GM12865 (cell line): ENCODE measurements around the gene TANC1.
A peak's percentile ranks its signal among the peaks of the same experiment; 100 is the strongest.

Source experiments
- DNase-seq: peaks from one replicate; pipeline ENCODE4 v3.0.0; 2010; ENCODE audit warnings: low read depth
- H3K4me3 ChIP-seq: 2 replicates; pipeline ENCODE4 v1.5.1; 2011; ENCODE audit warnings: mild to moderate bottlenecking, low read depth, low read length, control low read depth
- TF ChIP-seq, protein P1 (sequence below): IDR thresholded peaks from 2 replicates; pipeline ENCODE4 v1.5.1; 2011; ENCODE audit warnings: low read length, control low read depth, low read depth, inconsistent platforms; ENCODE audit not compliant: insufficient read depth; ENCODE audit errors: missing control alignments

The TANC1 gene

DNA sequence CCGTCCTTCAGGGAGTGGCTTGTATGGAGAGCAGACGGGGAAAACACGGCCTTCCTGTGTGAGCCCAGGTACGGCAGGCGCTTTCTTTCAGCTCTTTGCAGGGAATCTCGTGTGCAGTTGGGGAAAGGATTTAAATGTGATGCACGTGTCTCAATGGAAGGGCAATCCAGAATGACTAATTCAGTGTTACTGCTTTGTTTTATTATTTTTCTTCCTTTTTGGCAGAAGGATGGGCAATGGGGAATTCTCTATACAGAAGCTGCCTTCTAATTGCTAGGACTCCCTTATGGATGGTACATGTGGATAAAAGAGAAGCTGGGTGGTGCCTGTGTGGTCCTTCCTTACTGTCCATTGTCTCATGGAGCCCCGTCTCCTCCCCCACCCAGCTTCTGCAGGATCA is 210.7 kb downstream of the TANC1 start:
- no peak overlapping the region for H3K4me3 ChIP-seq
- TF ChIP-seq, protein P1, sequence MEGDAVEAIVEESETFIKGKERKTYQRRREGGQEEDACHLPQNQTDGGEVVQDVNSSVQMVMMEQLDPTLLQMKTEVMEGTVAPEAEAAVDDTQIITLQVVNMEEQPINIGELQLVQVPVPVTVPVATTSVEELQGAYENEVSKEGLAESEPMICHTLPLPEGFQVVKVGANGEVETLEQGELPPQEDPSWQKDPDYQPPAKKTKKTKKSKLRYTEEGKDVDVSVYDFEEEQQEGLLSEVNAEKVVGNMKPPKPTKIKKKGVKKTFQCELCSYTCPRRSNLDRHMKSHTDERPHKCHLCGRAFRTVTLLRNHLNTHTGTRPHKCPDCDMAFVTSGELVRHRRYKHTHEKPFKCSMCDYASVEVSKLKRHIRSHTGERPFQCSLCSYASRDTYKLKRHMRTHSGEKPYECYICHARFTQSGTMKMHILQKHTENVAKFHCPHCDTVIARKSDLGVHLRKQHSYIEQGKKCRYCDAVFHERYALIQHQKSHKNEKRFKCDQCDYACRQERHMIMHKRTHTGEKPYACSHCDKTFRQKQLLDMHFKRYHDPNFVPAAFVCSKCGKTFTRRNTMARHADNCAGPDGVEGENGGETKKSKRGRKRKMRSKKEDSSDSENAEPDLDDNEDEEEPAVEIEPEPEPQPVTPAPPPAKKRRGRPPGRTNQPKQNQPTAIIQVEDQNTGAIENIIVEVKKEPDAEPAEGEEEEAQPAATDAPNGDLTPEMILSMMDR = no peak
- no peak for DNase-seq

DNA sequence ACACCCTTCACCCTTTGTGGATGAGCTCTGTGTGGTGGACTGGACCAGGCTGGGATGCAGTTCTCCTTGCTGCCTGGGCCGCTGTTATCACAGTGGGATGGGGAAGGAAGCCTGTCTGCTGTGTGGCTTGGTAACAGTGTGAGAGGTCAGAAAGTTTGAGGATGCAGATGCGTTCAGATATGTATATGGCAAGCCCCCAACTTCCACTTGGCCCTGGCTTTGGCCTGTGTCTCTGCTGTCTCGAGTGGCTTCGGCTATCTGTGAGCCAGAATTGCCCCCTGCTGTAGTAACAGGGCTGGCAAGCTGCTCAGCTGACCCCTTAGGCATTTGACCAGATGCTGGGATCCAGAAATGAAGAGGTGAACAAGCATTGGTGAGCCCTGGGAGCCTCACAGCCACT is 211.3 kb downstream of the TANC1 start:
- TF ChIP-seq, protein P1 = no peak
- DNase-seq = no peak

DNA sequence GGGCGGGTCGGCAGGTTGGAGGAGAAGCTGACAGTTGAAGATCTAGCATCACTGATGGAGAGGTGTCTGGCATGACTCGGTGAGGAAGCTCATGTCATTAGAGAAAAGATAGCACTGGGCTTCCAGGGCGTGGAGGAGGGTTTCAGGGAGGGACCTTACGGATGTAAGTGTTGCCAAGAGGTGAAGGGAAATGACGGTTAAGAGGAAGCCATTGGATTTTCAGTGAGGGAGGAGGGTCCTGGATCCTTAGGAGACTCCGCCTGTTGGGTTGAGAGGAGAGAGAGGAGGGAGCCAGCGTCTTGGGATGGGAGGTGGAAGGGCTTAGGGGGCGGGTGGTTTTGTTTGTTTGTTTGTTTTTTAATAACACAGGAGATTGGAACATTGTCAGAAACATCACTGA is 214.9 kb downstream of the TANC1 start:
- no peak overlapping the region for H3K4me3 ChIP-seq
- no peak for DNase-seq
- TF ChIP-seq, protein P1 = no peak

More for the DNA sequence above, 211.3 kb downstream of the TANC1 start:
- no peak overlapping the region for H3K4me3 ChIP-seq

DNA sequence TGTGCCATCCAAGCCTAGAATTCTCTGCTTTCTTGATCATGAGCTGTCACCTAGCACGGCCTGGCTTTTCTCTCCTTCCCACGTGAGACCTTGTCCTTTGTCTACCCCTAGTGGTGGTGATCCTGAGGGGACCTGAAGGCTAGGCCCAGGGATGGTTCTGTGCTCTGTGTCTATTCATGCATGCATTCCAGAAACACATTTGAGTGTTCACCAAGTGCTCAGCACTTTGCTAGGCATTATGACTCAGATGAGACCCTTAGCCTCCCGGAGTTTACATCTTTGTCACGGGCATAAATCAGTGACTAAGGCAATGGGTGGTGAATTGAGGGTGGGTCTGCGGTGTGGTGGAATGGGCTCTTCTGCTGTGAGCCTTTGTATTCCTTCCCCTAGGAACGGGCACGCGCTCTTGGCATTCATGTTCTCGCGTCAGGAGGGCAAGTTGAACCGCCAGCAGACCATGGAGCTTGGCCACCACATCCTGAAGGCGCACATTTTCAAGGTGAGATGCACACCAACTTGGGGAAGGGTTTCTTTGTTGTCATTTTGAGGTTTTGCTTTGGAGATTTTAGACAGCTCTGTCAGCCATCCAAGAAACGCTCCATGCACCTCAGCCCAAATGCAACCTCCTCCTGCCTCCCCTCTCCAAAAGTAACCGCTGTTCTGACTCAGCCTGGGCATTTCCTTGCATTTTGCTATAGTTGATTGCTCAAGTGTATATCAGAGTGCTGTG is 217.1 kb downstream of the TANC1 start:
- TF ChIP-seq, protein P1 = peak; percentile 53
- H3K4me3 ChIP-seq = no peak overlapping the region
- peak; percentile 77 for DNase-seq

DNA sequence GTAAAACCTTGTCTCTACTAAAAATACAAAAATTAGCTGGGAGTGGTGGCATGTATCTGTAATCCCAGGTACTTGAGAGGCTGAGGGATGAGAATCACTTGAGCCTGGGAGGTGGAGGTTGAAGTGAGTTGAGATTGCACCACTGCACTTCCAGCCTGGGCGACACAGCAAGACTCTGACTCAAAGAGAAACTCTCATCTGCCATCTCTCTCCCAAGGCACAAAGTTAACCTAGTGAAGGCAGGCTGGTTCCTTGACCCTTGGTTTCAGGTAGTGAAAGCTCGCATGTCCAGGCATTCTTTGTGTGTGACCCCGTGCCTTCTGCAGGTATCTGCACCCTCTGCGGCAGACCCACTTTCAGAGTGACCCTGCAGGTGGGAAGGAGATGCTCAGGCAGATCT is 218.0 kb downstream of the TANC1 start:
- H3K4me3 ChIP-seq = no peak overlapping the region
- TF ChIP-seq, protein P1 = no peak
- DNase-seq = peak; percentile 49

DNA sequence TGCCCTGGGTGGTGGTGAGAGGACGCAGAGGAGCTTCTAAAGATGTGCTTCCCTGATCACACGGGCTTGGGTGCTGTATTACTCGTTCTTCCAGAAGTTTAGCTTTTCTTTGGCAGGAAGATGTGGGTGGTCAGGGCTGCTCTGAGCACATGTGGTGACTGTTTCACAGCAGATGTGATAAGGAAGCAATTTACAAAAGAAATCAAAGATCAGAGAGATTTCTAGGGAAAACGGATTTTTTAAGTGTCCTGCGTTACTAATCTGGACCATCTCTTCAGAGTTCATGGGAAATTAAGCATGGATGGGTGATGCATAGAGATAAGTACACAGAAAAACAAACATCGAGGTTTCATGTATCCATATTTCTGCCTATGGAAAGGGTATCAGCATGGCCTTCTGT is 218.7 kb downstream of the TANC1 start:
- DNase-seq = no peak
- TF ChIP-seq, protein P1 = no peak
- H3K4me3 ChIP-seq = no peak overlapping the region

DNA sequence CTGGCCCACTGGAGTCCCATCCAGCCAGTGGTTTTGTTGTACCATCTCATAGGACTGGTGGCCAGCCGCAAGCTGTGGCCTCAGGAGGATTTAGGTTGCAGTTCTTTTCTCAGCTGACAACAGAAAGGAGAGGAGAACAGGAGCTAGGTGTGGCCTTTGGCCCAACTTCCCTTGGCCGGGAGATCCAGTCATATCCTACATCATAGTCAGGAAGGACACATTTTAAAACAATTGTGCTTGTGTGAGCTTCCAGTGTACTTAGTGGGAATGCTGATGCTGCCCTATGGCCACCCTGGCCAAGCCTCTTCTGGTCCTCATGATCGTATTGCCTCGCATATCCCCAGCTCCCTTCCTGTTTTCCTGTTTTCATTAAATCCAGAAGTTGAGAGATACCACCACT is 220.0 kb downstream of the TANC1 start:
- TF ChIP-seq, protein P1 = no peak
- DNase-seq = no peak
- no peak overlapping the region for H3K4me3 ChIP-seq
